Measurements from ENCODE around the gene CACHD1.

- no peak for TF ChIP-seq CTCF (IDR thresholded peaks at IDR 0.05)
- TF ChIP-seq POLR2A (IDR thresholded peaks at IDR 0.05): no peak
Measured at GRCh38 chr1:64598100-64598571, 128.2 kb downstream of the CACHD1 start.
